Measurements from ENCODE around the gene CTNNA1. TPM values are rescaled to one million over a fixed set of nuclear protein-coding genes. Genes with fewer than 3 reads are reported as not detected.

CTNNA1 gene
- total RNA-seq, 1 experiment from 2014 or later = 240 TPM

DNA sequence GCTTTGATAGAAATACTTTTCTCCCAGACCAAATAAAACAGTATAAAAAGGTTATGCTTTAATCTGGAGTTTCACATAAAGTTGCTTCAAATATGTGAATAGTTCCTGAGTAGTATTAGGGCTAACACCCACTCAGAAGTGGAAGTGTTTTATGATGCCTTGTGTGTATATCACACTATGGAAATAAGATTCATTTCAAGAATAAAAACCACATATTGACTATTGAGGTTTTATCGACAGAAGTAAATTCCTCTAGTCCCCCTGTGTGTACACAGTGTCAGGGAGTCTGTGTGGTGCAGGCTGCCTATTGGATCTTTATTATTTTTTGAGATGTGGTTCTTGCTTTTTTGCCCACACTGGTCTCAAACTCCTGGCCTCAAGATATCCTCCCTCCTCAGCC is 142.7 kb downstream of the CTNNA1 start:
- DNase-seq (ENCODE audit: low read depth) = no peak

DNA sequence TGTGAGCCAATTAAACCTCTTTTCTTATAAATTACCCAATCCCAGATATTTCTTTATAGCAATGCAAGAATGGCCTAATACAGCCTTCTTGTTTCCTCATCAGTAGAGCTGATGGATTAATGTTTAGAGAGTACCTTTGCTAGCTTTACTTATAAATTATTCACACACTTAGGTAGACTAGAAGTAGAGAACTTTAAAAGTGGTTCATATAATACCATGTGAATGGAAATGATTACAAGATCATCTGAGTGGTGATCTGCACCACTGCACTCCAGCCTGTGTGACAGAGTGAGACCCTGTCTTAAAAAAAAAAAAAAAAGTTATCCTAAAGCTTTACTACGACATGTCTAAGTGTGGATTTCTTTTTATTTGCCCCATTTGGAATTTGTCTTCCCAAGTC is 145.1 kb downstream of the CTNNA1 start:
- no peak for DNase-seq (ENCODE audit: low read depth)

DNA sequence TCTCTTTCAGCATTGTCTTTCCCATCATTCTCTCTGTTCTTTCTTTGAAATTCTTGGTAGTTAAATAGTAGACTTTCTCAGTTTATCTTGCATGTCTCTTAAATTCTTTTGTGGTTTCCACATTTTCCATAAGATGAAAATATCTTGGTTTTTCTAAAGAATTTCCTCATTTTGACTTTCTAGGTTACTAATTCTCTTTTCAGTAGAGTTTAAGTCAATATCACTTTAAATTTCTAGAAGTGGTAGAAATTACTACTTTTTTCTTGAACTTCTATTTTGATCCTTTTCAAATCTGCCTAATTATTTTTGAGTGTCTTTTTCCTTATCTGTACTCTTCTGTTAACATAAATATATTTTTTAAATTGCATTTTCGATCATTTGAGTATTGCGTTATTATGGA is 145.5 kb downstream of the CTNNA1 start:
- DNase-seq (ENCODE audit: low read depth) = no peak

DNA sequence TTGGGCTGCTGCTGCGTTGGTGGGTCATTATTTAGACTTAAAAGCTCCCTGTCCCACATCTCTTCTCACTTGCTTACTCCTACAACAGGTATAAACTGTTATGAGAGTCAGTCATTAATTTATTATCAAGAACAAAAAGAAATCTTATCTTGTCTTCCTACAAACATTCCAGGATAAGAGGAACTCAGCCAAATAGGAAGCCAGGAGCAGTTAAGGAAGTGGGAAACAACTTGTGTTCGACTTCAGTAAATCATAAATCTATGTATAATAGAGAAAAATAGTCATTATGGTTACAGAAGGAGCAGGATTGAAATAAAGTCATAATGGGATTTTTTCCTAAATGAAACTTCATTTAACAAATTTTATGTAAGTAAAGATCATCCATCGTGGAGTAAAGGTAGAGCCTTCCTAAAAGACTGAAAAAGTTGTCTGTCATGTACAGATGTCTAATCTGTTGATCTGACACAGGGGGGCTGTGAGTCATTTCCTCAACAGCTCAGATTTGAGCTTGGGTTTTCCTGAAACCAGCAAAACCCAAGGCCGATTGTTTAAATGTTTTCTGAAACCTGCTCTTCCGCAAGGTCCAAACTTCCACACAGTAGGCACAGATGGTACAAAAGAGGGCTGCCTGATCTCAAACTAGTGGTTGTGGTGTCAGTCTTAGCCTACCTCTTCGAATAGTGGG is 147.2 kb downstream of the CTNNA1 start:
- peak; percentile 87 for DNase-seq (ENCODE audit: low read depth)

- DNase-seq (ENCODE audit: low read depth) = no peak
These were observed 148.5 kb downstream of the CTNNA1 start for GRCh38 chr5:138901716-138902115.

DNA sequence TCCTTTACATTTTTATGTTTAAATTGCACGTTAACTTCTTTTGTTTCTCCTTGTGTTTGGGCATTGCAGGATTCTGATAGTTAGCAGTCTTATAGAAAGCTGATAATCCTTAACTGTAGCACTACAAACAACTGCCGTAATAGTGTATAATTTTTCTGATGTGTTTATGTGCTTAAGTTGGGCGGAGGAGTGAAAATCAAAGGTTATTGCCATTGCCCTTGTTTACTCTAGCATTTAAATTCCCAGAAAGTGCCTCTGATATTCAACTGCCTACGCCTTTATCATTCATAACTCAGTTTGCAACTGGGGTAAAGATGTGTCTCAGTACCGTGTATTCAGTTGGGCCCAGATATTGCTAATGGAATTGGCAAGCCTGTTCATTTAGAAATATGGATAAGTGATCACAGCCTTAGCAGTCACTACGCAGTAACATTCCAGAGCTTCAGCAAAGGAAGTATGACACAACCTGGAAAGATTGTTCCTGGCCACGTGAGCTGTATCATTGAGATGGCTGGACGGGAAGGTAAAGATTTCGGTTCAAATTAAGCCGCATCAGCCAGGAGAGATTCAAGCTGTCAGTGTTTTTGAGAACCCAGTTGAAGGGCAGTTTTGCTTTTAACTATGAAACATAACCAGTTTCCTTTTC is 150.0 kb downstream of the CTNNA1 start:
- peak; percentile 71 for DNase-seq (ENCODE audit: low read depth)

DNA sequence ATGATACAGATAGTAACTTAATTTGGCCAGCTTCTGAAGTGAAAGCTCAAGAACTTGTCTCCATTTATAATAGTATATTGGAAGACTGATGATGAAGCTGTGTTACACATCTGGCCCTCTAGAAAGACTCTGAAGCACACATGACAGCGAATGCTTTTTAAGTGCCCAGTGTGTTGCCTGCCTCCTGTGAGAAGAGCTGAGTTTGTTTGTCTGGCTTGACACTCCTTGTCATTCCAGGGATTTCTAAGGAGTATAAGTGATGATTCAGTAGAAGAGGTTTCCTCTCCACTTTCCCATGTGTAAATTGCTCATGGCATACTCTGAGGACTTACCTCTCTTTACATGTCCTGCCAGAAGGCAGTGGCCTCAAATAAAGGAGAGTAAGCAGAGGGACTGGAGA is 152.3 kb downstream of the CTNNA1 start:
- DNase-seq (ENCODE audit: low read depth) = peak; percentile 88

DNA sequence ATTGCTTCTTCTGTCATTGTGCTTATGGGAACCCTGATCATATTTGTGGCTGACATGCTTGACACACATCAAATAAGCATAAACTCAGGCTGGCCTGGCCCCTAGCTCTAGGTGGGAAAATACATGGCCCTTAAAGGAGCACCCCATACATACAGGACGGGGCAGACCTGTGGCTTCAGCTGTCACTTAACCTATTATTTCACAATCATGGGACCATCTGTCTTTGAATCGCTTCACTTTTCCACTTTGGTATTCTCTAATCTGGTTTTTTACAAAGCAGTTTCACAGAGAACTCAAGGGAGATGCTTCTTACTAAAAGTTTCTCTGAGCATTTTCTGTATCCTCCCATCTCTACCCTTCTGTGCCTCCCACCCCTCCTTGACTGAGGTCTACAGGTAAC is 156.5 kb downstream of the CTNNA1 start:
- DNase-seq (ENCODE audit: low read depth) = no peak

DNA sequence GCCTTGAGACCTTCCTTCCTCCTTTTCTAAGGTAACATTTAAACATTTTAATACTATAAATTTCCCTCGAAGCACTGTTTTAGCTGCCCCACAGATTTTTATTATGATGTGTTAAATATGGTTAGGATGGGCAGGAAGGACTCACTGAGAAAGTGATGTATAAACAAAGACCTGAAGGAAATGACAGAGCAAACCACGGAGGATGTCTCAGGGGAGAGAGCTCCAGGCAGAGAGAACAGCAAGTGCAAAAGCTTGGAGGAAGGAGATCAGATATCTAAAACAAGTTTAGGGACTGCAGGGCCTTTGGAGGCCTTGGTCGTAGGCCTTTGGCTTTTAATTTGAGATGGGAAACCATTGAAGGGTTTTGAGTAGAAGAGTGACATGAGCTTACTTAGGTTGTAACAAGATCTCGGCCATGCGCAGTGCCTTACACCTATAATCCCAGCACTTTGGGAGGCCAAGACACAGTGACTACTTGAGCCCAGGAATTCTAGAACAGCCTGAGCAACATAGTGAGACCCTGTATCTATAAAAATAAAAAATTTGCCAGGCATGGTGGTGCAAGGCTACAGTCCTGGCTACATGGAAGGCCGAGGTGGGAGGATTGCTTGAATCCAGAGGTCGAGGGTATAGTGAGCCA is 157.4 kb downstream of the CTNNA1 start:
- peak; percentile 78 for DNase-seq (ENCODE audit: low read depth)

DNA sequence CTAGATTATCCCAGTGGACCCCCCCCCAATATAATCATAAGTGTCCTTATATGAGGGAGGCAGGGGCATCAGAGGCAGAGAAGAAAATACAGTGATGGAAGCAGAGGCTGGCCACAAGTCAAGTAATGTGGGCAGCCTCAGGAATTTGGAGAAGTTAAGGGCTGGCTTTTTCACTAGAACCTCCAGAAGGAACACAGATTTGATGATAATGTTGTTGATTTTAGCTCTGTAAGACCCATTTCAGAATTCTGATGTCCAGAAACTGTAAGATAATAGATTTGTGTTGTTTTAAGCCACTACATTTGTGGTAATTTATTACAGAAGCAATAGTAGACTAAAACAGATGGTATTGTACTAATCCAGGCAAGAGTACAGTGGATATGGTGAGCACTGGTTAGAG is 158.2 kb downstream of the CTNNA1 start:
- DNase-seq (ENCODE audit: low read depth) = no peak

DNA sequence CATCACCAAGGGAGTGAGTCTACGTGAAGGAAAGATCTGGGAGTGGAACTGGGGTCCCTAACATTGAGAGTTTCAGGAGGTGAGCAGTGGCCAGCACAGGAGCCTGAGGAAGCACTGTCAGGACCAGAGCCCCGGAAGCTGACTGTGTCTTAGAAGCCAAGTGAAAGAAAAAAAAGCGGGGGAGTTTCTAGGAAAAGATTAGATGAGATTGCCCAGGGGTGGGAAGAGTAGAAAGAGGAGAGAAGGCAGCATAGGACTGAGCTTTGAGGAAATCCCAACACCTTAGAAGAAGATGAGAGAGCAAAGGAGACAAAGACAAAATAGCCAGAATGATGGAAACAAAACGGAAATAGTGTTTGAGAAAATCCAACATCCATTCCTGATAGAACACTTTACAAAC is 158.9 kb downstream of the CTNNA1 start:
- DNase-seq (ENCODE audit: low read depth) = no peak

DNA sequence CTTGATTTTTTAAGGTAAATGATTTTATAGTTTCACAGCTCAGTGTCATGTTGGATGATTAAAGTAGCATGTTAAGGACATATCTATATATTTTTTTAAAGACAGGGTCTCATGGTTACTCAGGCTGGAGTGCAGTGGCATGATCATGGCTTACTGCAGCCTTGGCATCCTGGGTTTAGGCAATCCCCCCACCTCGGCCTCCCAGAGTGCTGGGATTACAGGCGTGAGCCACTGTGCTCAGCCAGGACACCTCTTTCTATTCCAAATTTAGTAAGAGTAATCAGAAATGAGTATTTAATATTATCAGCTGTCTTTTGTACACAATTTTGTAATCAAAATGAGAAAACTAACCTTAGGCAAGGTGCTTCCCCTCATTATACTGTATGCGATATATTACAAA is 160.5 kb downstream of the CTNNA1 start:
- no peak for DNase-seq (ENCODE audit: low read depth)

DNA sequence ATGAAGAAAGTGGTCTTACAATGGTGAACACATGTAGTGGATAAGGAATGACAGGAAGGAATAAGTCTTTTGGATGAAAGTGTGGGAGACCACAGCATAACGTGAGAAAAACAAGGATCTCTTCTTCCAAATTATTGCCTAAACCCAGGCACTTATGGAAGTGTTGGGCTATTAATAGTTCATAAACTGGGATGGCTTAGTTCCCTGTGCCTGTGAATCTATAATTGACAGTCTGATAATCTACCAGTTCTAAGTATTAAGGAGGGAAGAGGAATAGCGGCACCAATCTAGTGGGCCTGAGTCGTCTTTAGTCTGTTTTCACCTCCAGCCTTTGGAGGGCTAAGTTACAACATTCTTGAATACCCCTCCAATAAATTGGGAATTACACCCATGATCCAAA is 161.1 kb downstream of the CTNNA1 start:
- DNase-seq (ENCODE audit: low read depth) = no peak

GRCh38 chr5:138918686-138919085 is 165.5 kb downstream of the CTNNA1 start:
- no peak for DNase-seq (ENCODE audit: low read depth)

DNA sequence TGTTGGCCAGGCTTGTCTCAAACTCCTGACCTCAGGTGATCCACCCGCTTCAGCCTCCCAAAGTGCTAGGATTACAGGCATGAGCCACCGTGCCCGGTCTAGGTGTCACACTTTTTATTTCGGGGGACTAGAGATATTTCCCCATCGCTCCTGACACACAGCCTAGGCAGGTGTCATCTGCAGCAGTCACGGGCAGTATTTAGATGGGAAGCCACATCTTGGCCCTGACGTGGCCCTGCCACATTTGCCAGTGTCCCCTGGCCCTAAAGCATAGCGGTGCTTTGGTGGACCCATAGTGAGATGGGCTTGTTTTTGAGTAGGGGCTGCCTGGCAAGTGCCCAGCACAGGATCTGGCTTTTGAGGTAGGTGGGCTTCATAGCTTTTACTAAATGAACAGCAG is 167.0 kb downstream of the CTNNA1 start:
- no peak for DNase-seq (ENCODE audit: low read depth)

DNA sequence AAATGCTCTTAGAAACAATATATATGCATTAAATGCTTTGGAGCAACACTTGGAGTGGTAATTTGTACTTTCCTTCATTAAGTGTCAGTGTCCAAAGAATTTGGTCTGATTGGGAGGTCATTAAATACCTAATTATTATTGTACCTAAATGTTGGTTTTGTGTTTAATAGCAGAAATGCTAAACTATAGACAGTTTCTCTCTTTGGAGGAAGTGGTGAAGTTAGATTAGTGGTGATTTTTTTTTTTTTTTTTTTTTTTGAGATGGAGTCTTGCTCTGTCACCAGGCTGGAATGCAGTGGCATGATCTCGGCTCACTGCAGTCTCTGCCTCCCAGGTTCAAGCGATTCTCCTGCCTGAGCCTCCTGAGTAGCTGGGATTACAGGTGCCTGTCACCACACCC is 168.1 kb downstream of the CTNNA1 start:
- peak; percentile 68 for DNase-seq (ENCODE audit: low read depth)

DNA sequence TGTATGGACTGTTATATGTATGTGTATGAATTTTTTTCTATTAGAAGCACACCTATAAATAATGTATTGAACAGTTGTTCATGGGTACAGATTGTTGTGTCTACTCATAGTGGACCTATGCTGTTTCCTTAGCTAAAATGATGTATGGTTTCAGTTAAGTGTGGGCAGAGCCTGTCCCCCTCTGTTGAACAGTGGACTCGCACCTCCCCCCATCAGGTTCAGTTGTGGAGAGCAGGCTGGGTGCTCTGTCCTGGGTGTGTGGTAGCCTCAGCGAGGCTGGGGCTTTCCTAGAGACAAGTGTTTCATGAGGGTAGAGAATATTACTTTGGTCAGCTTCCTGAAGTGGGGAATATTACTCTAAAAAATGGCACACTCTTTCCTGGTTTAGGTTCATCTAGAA is 169.3 kb downstream of the CTNNA1 start:
- DNase-seq (ENCODE audit: low read depth) = no peak

DNA sequence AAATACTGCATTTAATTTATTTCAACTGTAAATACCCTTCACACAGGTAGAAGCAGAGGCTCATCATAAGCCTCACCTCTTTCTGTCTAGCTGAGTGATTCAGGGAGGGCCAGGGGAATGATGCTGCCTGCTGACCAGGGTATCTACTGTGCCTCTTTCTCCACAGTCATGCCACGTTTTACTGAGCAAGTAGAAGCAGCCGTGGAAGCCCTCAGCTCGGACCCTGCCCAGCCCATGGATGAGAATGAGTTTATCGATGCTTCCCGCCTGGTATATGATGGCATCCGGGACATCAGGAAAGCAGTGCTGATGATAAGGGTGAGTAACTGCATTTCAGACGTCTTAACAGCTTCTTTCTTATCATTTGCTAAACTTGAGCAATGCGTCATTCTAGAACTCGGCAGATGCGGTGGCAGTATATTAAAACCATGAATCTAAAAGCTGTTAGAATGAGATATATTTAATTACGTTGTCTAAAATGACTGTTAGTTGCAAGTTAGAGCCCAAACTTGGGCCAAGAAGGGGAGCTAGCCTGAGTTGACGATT is 171.9 kb downstream of the CTNNA1 start:
- no peak for DNase-seq (ENCODE audit: low read depth)

GRCh38 chr5:138926257-138926656 is 173.0 kb downstream of the CTNNA1 start:
- DNase-seq (ENCODE audit: low read depth) = no peak

- no peak for DNase-seq (ENCODE audit: low read depth)
These were observed 173.6 kb downstream of the CTNNA1 start for GRCh38 chr5:138926688-138927448.

DNA sequence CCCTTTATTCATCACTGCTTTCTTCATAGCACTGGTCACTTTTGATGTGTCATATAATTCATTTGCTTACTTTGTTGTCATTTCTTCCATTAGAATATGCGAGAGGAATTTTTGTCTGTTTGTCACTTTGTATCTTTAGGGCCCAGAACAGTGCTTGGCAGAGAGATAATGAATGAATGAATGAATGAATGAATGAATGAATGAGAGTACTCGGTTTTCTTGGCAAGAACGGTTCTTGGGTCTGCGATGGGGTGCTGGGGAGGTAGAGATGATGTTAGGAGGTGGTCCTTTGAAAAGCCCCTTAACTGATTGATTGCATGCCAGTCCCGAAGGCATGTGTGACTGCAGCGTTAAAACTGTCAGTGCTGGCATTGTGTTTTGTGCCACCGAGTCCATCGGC is 174.3 kb downstream of the CTNNA1 start:
- no peak for DNase-seq (ENCODE audit: low read depth)

DNA sequence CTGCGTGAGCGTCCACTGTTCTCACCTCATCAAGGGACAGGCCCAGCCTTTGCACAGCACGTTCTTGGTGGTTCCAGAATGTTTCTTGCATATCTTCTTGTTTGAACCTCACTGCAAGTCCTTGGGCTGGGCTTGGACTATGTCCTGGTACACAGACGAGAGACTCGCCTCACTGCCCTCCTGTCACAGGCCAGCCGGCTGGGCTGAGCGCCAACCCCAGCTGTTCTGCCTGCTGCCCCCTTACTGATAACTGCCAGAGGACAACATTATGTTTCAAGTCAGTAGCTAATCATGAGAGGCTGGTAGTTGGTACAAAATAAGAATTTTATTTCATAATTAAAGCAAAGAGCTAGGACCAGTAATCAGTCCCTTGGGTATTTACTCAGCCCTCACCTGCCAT is 174.8 kb downstream of the CTNNA1 start:
- DNase-seq (ENCODE audit: low read depth) = no peak
